ENCODE measurements around the gene FAH. TPM values are rescaled to one million over a fixed set of nuclear protein-coding genes. Genes with fewer than 3 reads are reported as not detected.

FAH gene
- total and polyA plus RNA-seq, 9 of the 15 experiments (the other 6 are each of a cell fraction or from before 2014, with no cell fraction given), result 66.8 to 310 (median 103) TPM

DNA sequence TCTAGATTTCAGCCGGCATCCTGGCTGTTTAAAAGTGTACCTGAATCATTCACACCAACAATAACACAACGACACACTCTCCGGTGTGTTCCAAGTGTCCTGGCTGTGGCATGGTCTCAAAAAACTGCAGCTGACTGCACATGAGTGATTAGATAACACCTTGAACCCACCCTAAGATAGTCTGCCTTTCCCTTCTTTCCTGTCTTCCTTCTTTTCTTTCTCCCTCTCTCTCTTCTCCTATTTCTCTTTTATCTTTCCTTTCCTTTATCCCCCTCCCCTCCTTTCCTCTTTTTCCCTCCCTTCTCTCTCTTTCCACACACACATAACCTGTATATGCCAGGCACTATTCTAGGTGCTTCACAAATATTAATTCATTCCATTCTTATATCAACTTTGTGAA is 1.2 kb upstream of the FAH start (continued):
- TF ChIP-seq NR4A1 (CRISPR knock-in tag; IDR thresholded peaks at IDR 0.05), result no peak
- no peak for TF ChIP-seq NR4A1 (tag; IDR thresholded peaks at IDR 0.05)
- TF ChIP-seq DACH1 (IDR thresholded peaks at IDR 0.05; ENCODE audit: partially characterized antibody), result peak; percentile 21
- peak; percentile 53 for TF ChIP-seq SMARCA4 (IDR thresholded peaks at IDR 0.05)
- TF ChIP-seq, protein P1, sequence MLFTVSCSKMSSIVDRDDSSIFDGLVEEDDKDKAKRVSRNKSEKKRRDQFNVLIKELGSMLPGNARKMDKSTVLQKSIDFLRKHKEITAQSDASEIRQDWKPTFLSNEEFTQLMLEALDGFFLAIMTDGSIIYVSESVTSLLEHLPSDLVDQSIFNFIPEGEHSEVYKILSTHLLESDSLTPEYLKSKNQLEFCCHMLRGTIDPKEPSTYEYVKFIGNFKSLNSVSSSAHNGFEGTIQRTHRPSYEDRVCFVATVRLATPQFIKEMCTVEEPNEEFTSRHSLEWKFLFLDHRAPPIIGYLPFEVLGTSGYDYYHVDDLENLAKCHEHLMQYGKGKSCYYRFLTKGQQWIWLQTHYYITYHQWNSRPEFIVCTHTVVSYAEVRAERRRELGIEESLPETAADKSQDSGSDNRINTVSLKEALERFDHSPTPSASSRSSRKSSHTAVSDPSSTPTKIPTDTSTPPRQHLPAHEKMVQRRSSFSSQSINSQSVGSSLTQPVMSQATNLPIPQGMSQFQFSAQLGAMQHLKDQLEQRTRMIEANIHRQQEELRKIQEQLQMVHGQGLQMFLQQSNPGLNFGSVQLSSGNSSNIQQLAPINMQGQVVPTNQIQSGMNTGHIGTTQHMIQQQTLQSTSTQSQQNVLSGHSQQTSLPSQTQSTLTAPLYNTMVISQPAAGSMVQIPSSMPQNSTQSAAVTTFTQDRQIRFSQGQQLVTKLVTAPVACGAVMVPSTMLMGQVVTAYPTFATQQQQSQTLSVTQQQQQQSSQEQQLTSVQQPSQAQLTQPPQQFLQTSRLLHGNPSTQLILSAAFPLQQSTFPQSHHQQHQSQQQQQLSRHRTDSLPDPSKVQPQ (CRISPR knock-in tag; IDR thresholded peaks at IDR 0.05; ENCODE audit: borderline replicate concordance), result no peak
- TF ChIP-seq, protein P2, sequence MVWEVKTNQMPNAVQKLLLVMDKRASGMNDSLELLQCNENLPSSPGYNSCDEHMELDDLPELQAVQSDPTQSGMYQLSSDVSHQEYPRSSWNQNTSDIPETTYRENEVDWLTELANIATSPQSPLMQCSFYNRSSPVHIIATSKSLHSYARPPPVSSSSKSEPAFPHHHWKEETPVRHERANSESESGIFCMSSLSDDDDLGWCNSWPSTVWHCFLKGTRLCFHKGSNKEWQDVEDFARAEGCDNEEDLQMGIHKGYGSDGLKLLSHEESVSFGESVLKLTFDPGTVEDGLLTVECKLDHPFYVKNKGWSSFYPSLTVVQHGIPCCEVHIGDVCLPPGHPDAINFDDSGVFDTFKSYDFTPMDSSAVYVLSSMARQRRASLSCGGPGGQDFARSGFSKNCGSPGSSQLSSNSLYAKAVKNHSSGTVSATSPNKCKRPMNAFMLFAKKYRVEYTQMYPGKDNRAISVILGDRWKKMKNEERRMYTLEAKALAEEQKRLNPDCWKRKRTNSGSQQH (CRISPR knock-in tag; IDR thresholded peaks at IDR 0.05), result 0 out of 2 replicates have a peak, but pooled peaks have one; percentile 29
- TF ChIP-seq NCOR1 (IDR thresholded peaks at IDR 0.05), result peak; percentile 25; the same call in 1 of the 2 replicates
- TF ChIP-seq, protein P3, sequence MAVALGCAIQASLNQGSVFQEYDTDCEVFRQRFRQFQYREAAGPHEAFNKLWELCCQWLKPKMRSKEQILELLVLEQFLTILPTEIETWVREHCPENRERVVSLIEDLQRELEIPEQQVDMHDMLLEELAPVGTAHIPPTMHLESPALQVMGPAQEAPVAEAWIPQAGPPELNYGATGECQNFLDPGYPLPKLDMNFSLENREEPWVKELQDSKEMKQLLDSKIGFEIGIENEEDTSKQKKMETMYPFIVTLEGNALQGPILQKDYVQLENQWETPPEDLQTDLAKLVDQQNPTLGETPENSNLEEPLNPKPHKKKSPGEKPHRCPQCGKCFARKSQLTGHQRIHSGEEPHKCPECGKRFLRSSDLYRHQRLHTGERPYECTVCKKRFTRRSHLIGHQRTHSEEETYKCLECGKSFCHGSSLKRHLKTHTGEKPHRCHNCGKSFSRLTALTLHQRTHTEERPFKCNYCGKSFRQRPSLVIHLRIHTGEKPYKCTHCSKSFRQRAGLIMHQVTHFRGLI (CRISPR knock-in tag; IDR thresholded peaks at IDR 0.05), result no peak
- TF ChIP-seq CBFA2T3 (IDR thresholded peaks at IDR 0.05), result peak; percentile 55
- TF ChIP-seq KDM2B (CRISPR knock-in tag; IDR thresholded peaks at IDR 0.05), result no peak
- TF ChIP-seq SETDB1 (IDR thresholded peaks at IDR 0.05; ENCODE audit: low read length), result no peak
- TF ChIP-seq, protein P4, sequence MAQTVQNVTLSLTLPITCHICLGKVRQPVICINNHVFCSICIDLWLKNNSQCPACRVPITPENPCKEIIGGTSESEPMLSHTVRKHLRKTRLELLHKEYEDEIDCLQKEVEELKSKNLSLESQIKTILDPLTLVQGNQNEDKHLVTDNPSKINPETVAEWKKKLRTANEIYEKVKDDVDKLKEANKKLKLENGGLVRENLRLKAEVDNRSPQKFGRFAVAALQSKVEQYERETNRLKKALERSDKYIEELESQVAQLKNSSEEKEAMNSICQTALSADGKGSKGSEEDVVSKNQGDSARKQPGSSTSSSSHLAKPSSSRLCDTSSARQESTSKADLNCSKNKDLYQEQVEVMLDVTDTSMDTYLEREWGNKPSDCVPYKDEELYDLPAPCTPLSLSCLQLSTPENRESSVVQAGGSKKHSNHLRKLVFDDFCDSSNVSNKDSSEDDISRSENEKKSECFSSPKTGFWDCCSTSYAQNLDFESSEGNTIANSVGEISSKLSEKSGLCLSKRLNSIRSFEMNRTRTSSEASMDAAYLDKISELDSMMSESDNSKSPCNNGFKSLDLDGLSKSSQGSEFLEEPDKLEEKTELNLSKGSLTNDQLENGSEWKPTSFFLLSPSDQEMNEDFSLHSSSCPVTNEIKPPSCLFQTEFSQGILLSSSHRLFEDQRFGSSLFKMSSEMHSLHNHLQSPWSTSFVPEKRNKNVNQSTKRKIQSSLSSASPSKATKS (CRISPR knock-in tag; IDR thresholded peaks at IDR 0.05), result no peak
- TF ChIP-seq, protein P5, sequence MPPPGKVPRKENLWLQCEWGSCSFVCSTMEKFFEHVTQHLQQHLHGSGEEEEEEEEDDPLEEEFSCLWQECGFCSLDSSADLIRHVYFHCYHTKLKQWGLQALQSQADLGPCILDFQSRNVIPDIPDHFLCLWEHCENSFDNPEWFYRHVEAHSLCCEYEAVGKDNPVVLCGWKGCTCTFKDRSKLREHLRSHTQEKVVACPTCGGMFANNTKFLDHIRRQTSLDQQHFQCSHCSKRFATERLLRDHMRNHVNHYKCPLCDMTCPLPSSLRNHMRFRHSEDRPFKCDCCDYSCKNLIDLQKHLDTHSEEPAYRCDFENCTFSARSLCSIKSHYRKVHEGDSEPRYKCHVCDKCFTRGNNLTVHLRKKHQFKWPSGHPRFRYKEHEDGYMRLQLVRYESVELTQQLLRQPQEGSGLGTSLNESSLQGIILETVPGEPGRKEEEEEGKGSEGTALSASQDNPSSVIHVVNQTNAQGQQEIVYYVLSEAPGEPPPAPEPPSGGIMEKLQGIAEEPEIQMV (tag; conservative IDR thresholded peaks at IDR 0.05; ENCODE audit: low read depth), result no peak
- TF ChIP-seq ZNF143 (CRISPR knock-in tag; IDR thresholded peaks at IDR 0.05), result no peak
- TF ChIP-seq, protein P6, sequence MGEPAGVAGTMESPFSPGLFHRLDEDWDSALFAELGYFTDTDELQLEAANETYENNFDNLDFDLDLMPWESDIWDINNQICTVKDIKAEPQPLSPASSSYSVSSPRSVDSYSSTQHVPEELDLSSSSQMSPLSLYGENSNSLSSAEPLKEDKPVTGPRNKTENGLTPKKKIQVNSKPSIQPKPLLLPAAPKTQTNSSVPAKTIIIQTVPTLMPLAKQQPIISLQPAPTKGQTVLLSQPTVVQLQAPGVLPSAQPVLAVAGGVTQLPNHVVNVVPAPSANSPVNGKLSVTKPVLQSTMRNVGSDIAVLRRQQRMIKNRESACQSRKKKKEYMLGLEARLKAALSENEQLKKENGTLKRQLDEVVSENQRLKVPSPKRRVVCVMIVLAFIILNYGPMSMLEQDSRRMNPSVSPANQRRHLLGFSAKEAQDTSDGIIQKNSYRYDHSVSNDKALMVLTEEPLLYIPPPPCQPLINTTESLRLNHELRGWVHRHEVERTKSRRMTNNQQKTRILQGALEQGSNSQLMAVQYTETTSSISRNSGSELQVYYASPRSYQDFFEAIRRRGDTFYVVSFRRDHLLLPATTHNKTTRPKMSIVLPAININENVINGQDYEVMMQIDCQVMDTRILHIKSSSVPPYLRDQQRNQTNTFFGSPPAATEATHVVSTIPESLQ (CRISPR knock-in tag; IDR thresholded peaks at IDR 0.05), result no peak
- TF ChIP-seq EHMT2 (IDR thresholded peaks at IDR 0.05), result peak; percentile 63
- TF ChIP-seq, protein P7, sequence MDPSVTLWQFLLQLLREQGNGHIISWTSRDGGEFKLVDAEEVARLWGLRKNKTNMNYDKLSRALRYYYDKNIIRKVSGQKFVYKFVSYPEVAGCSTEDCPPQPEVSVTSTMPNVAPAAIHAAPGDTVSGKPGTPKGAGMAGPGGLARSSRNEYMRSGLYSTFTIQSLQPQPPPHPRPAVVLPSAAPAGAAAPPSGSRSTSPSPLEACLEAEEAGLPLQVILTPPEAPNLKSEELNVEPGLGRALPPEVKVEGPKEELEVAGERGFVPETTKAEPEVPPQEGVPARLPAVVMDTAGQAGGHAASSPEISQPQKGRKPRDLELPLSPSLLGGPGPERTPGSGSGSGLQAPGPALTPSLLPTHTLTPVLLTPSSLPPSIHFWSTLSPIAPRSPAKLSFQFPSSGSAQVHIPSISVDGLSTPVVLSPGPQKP (CRISPR knock-in tag; IDR thresholded peaks at IDR 0.05), result no peak

Data from K562 (cell line).